Activated naive CD8-positive, alpha-beta T cell treated with anti-CD3 and anti-CD28 coated beads, Interleukin-2, amount 10 ng/mL, durations not matched to agents 7 days and 5 days (primary cell): ENCODE data around the gene FLT3. TPM values are rescaled to one million over a fixed set of nuclear protein-coding genes. Genes with fewer than 3 reads are reported as not detected.

ENCODE experiments used
- ATAC-seq: fragments of 150-1000 bp; cut with Tn5 transposase; one replicate; pipeline ENCODE4 v1.10.0; 2021; ENCODE audit warnings: low read depth, moderate library complexity
- POLR2A ChIA-PET: fragments of 350-600 bp; sonication (Branson Sonifier 250); formaldehyde crosslinking; loops from one replicate; lab custom pipeline; 2021; ENCODE audit warnings: antibody characterized with exemption; lab: Charles Lee
- DNase-seq: peaks from one replicate; pipeline ENCODE4 v3.0.0; 2021
- H3K27ac Mint-ChIP-seq: one replicate; pipeline ENCODE4 v1.8.0; 2022; ENCODE audit warnings: mild to moderate bottlenecking, mixed read lengths
- H3K27me3 Mint-ChIP-seq: one replicate; pipeline ENCODE4 v1.8.0; 2022; ENCODE audit warnings: mild to moderate bottlenecking, moderate library complexity, mixed read lengths
- H3K36me3 Mint-ChIP-seq: one replicate; pipeline ENCODE4 v1.8.0; 2021; ENCODE audit warnings: mild to moderate bottlenecking, mixed read lengths
- H3K4me1 Mint-ChIP-seq: one replicate; pipeline ENCODE4 v1.8.0; 2021; ENCODE audit warnings: mixed read lengths
- H3K4me3 Mint-ChIP-seq: one replicate; pipeline ENCODE4 v1.8.0; 2022; ENCODE audit warnings: mild to moderate bottlenecking, moderate library complexity, mixed read lengths
- H3K9me3 Mint-ChIP-seq: one replicate; pipeline ENCODE4 v1.8.0; 2021; ENCODE audit warnings: mixed read lengths
- total RNA-seq, 2 experiments: library from RNA; stranded (reverse); gene quantifications; one replicate each; pipeline ENCODE4 v1.2.3, GENCODE V29; 2021

The FLT3 gene
- total RNA-seq, 2 experiments from 2014 or later: not detected

GRCh38 chr13:28000567-28000966 lies 99.8 kb downstream of the FLT3 start:
- DNase-seq (no peak), ATAC-seq (no peak)
- no peak overlapping the region for H3K4me3 Mint-ChIP-seq
- no peaks in the 10 kb centered on the region for H3K36me3 Mint-ChIP-seq
- no peaks in the 10 kb centered on the region for H3K27me3 Mint-ChIP-seq
- no peak overlapping the region for H3K27ac Mint-ChIP-seq
- POLR2A ChIA-PET: no interaction called here
- H3K9me3 Mint-ChIP-seq: no peaks in the 10 kb centered on the region
- no peaks in the 10 kb centered on the region for H3K4me1 Mint-ChIP-seq

GRCh38 chr13:27997904-27998522 lies 102.4 kb downstream of the FLT3 start:
- no peaks in the 10 kb centered on the region for H3K27me3 Mint-ChIP-seq
- H3K27ac Mint-ChIP-seq: no peak overlapping the region
- DNase-seq (no peak), ATAC-seq (peak; percentile 50)
- H3K9me3 Mint-ChIP-seq: no peaks in the 10 kb centered on the region
- no peaks in the 10 kb centered on the region for H3K36me3 Mint-ChIP-seq
- POLR2A ChIA-PET: no interaction called here
- H3K4me1 Mint-ChIP-seq: no peaks in the 10 kb centered on the region
- H3K4me3 Mint-ChIP-seq: no peak overlapping the region

GRCh38 chr13:27991881-27992280 lies 108.5 kb downstream of the FLT3 start:
- DNase-seq: no peak
- POLR2A ChIA-PET: no interaction called here
- ATAC-seq: no peak
- Mint-ChIP-seq H3K27ac (no peak overlapping the region), H3K36me3 (no peaks in the 10 kb centered on the region), H3K9me3 (no peaks in the 10 kb centered on the region), H3K4me1 (no peaks in the 10 kb centered on the region), H3K4me3 (no peak overlapping the region), H3K27me3 (peaks cover 4% of the 10 kb centered on the region)

GRCh38 chr13:27988520-27988919 lies 111.9 kb downstream of the FLT3 start, which contains the start of gene URAD:
Gene URAD (minus strand): TSS chr13:27988693. CDS start chr13:27988637, 56 bp downstream.
- H3K9me3 Mint-ChIP-seq: no peaks in the 10 kb centered on the region
- H3K4me1 Mint-ChIP-seq: no peaks in the 10 kb centered on the region
- peaks cover 11% of the 10 kb centered on the region for H3K27me3 Mint-ChIP-seq
- DNase-seq: no peak
- POLR2A ChIA-PET: interaction anchor here (0.6 to 0.7 kb wide), 2 partner anchors 124 to 776 kb away, joined by 3 to 4 read pairs; no protein-coding TSS in a partner anchor
- H3K27ac Mint-ChIP-seq: no peak within 1 kb of the TSS
- H3K36me3 Mint-ChIP-seq: no peaks in the 10 kb centered on the region
- H3K4me3 Mint-ChIP-seq: no peak within 1 kb of the TSS
- no peak for ATAC-seq

- Mint-ChIP-seq H3K4me1 (peaks cover 3% of the 10 kb centered on the region), H3K36me3 (no peaks in the 10 kb centered on the region), H3K27me3 (peaks cover 35% of the 10 kb centered on the region), H3K4me3 (no peak overlapping the region), H3K9me3 (no peaks in the 10 kb centered on the region), H3K27ac (no peak overlapping the region)
- DNase-seq (no peak), ATAC-seq (no peak)
- POLR2A ChIA-PET: no interaction called here
Measured at GRCh38 chr13:27985600-27985999, 114.8 kb downstream of the FLT3 start.

- Mint-ChIP-seq H3K27me3 (peaks cover 57% of the 10 kb centered on the region), H3K9me3 (no peaks in the 10 kb centered on the region)
Measured at GRCh38 chr13:27982361-27982760, 118.0 kb downstream of the FLT3 start.

GRCh38 chr13:27981006-27981708 lies 119.2 kb downstream of the FLT3 start:
- ATAC-seq (no peak), DNase-seq (no peak)
- Mint-ChIP-seq H3K27me3 (peaks cover 69% of the 10 kb centered on the region), H3K4me3 (no peak overlapping the region), H3K27ac (no peak overlapping the region), H3K36me3 (no peaks in the 10 kb centered on the region), H3K9me3 (no peaks in the 10 kb centered on the region), H3K4me1 (peaks cover 11% of the 10 kb centered on the region)
- POLR2A ChIA-PET: no interaction called here

More at GRCh38 chr13:27982361-27982760, 118.0 kb downstream of the FLT3 start:
- Mint-ChIP-seq H3K27ac (no peak overlapping the region), H3K4me3 (no peak overlapping the region), H3K4me1 (peaks cover 11% of the 10 kb centered on the region), H3K36me3 (no peaks in the 10 kb centered on the region)
- POLR2A ChIA-PET: no interaction called here
- no peak for DNase-seq
- no peak for ATAC-seq

GRCh38 chr13:27980280-27980998 lies 119.9 kb downstream of the FLT3 start:
- Mint-ChIP-seq H3K27ac (no peak overlapping the region), H3K4me3 (peak overlapping the region; percentile 47), H3K36me3 (no peaks in the 10 kb centered on the region), H3K27me3 (peaks cover 76% of the 10 kb centered on the region), H3K4me1 (peaks cover 14% of the 10 kb centered on the region), H3K9me3 (no peaks in the 10 kb centered on the region)
- no peak for DNase-seq
- POLR2A ChIA-PET: no interaction called here
- ATAC-seq: no peak

- Mint-ChIP-seq H3K27me3 (peaks cover 80% of the 10 kb centered on the region), H3K4me3 (peak overlapping the region; percentile 47), H3K4me1 (peaks cover 16% of the 10 kb centered on the region), H3K36me3 (no peaks in the 10 kb centered on the region), H3K9me3 (no peaks in the 10 kb centered on the region), H3K27ac (no peak overlapping the region)
- no peak for DNase-seq
- no peak for ATAC-seq
- POLR2A ChIA-PET: no interaction called here
Measured at GRCh38 chr13:27979765-27980279, 120.6 kb downstream of the FLT3 start.

- no peak for ATAC-seq
- POLR2A ChIA-PET: no interaction called here
- no peaks in the 10 kb centered on the region for H3K36me3 Mint-ChIP-seq
- peak overlapping the region; percentile 46 for H3K27ac Mint-ChIP-seq
- peaks cover 16% of the 10 kb centered on the region for H3K4me1 Mint-ChIP-seq
- no peaks in the 10 kb centered on the region for H3K9me3 Mint-ChIP-seq
- peaks cover 85% of the 10 kb centered on the region for H3K27me3 Mint-ChIP-seq
- H3K4me3 Mint-ChIP-seq: no peak overlapping the region
- no peak for DNase-seq
Measured at GRCh38 chr13:27979001-27979643, 121.3 kb downstream of the FLT3 start.

GRCh38 chr13:27978301-27978968 lies 121.9 kb downstream of the FLT3 start:
- no peaks in the 10 kb centered on the region for H3K9me3 Mint-ChIP-seq
- ATAC-seq (no peak), DNase-seq (no peak)
- H3K4me3 Mint-ChIP-seq: no peak overlapping the region
- H3K27ac Mint-ChIP-seq: peak overlapping the region; percentile 46
- no peaks in the 10 kb centered on the region for H3K36me3 Mint-ChIP-seq
- peaks cover 16% of the 10 kb centered on the region for H3K4me1 Mint-ChIP-seq
- H3K27me3 Mint-ChIP-seq: peaks cover 88% of the 10 kb centered on the region
- POLR2A ChIA-PET: no interaction called here

- Mint-ChIP-seq H3K4me1 (peaks cover 16% of the 10 kb centered on the region), H3K27me3 (peaks cover 89% of the 10 kb centered on the region), H3K9me3 (no peaks in the 10 kb centered on the region), H3K4me3 (peak overlapping the region; percentile 48), H3K36me3 (no peaks in the 10 kb centered on the region), H3K27ac (peak overlapping the region; percentile 76)
- DNase-seq (no peak), ATAC-seq (no peak)
- POLR2A ChIA-PET: no interaction called here
Measured at GRCh38 chr13:27977476-27978300, 122.7 kb downstream of the FLT3 start.
